ENCODE measurements around the gene BPIFB1. TPM values are rescaled to one million over a fixed set of nuclear protein-coding genes. Genes with fewer than 3 reads are reported as not detected.
A peak's percentile ranks its signal among the peaks of the same experiment; 100 is the strongest.

BPIFB1 gene
- total RNA-seq, 1 donor from 2014 or later: not detected

DNA sequence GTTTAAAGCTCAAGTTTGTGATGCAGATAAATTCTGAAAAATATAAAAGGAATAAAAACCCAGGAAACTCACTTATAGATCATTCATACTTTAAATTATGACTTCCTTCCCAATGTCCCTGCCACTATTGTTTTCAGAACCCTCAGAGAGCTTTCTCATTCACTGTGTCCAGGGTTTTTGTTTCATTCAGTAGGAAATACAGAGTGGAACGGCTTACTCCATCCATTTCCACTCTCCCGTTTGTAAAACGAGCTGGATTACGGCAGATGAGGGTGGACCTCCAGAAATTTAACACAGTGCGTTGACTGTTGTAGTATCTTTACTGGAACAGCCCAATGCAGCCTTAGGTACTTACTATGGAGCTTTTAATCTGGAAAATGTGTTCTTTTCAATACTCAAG lies 23.6 kb upstream of the BPIFB1 start:
- no peaks in the 10 kb centered on the region for H3K27me3 Mint-ChIP-seq (ENCODE audit: insufficient read depth, low read depth)
- H3K27ac Mint-ChIP-seq: no peak overlapping the region
- Histone ChIP-seq H3K27me3 (no peaks in the 10 kb centered on the region), H4K20me1 (ENCODE audit: low read depth) (no peaks in the 10 kb centered on the region), H3K36me3 (no peaks in the 10 kb centered on the region), H3K4me2 (no peak overlapping the region), H3F3A (ENCODE audit: low read depth) (no peaks in the 10 kb centered on the region), H3K79me2 (ENCODE audit: low read depth) (no peaks in the 10 kb centered on the region), H3K27ac (no peak overlapping the region), H3K4me1 (no peaks in the 10 kb centered on the region), H2AFZ (replicated peaks) (no peak overlapping the region), H3K4me3 (no peak overlapping the region), H3K9me3 (ENCODE audit: low read depth) (no peaks in the 10 kb centered on the region), H3K9ac (no peak overlapping the region)
- TF ChIP-seq, protein P1, sequence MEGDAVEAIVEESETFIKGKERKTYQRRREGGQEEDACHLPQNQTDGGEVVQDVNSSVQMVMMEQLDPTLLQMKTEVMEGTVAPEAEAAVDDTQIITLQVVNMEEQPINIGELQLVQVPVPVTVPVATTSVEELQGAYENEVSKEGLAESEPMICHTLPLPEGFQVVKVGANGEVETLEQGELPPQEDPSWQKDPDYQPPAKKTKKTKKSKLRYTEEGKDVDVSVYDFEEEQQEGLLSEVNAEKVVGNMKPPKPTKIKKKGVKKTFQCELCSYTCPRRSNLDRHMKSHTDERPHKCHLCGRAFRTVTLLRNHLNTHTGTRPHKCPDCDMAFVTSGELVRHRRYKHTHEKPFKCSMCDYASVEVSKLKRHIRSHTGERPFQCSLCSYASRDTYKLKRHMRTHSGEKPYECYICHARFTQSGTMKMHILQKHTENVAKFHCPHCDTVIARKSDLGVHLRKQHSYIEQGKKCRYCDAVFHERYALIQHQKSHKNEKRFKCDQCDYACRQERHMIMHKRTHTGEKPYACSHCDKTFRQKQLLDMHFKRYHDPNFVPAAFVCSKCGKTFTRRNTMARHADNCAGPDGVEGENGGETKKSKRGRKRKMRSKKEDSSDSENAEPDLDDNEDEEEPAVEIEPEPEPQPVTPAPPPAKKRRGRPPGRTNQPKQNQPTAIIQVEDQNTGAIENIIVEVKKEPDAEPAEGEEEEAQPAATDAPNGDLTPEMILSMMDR (IDR thresholded peaks at IDR 0.05): no peak
- TF ChIP-seq EZH2phosphoT487 (IDR thresholded peaks at IDR 0.05) (no peak), EZH2 (IDR thresholded peaks at IDR 0.05) (no peak)
- DNase-seq (ENCODE audit: low spot score): no peak
- H3K36me3 Mint-ChIP-seq: no peaks in the 10 kb centered on the region
- no peaks in the 10 kb centered on the region for H3K4me1 Mint-ChIP-seq
- H3K4me3 Mint-ChIP-seq: no peak overlapping the region
- H3K9me3 Mint-ChIP-seq: no peaks in the 10 kb centered on the region

DNA sequence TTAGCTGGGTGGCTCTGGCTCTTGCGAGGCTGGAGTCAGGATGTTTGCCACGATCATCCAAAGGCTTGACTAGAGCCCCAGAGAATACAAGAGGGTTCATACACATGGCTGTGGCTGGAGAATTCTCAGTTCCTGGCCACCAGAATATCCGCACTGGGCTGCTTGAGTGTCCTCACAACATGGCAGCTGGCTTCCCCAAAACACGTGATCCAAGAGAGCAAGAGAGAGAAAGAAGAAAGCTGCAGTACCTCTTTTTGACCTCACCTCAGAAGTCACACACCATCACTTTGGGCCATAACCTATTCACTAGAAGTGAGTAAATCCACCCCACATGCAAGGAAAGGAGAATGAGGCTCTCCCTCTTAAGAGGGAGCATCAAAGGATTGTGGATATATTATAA lies 21.5 kb upstream of the BPIFB1 start:
- Mint-ChIP-seq H3K4me3 (no peak overlapping the region), H3K27me3 (ENCODE audit: insufficient read depth, low read depth) (peaks cover 2% of the 10 kb centered on the region), H3K27ac (no peak overlapping the region), H3K36me3 (no peaks in the 10 kb centered on the region), H3K9me3 (no peaks in the 10 kb centered on the region), H3K4me1 (no peaks in the 10 kb centered on the region)
- H4K20me1 ChIP-seq (ENCODE audit: low read depth): no peaks in the 10 kb centered on the region
- no peak overlapping the region for H3K4me2 ChIP-seq
- no peaks in the 10 kb centered on the region for H3K4me1 ChIP-seq
- TF ChIP-seq EZH2 (IDR thresholded peaks at IDR 0.05) (no peak), EZH2phosphoT487 (IDR thresholded peaks at IDR 0.05) (no peak)
- TF ChIP-seq, protein P1 (IDR thresholded peaks at IDR 0.05): no peak
- no peak overlapping the region for H3K27ac ChIP-seq
- no peaks in the 10 kb centered on the region for H3K27me3 ChIP-seq
- H3K79me2 ChIP-seq (ENCODE audit: low read depth): no peaks in the 10 kb centered on the region
- no peak overlapping the region for H3K4me3 ChIP-seq
- no peaks in the 10 kb centered on the region for H3K36me3 ChIP-seq
- no peak for DNase-seq (ENCODE audit: low spot score)
- no peaks in the 10 kb centered on the region for H3K9me3 ChIP-seq (ENCODE audit: low read depth)
- no peak overlapping the region for H2AFZ ChIP-seq (replicated peaks)
- H3K9ac ChIP-seq: no peak overlapping the region
- no peaks in the 10 kb centered on the region for H3F3A ChIP-seq (ENCODE audit: low read depth)

GRCh38 chr20:33262658-33263065 lies 20.4 kb upstream of the BPIFB1 start:
- TF ChIP-seq EZH2 (IDR thresholded peaks at IDR 0.05): no peak
- TF ChIP-seq, protein P1 (IDR thresholded peaks at IDR 0.05): peak; percentile 82
- TF ChIP-seq EZH2phosphoT487 (IDR thresholded peaks at IDR 0.05): no peak
- H3K9ac ChIP-seq: no peak overlapping the region
- Mint-ChIP-seq H3K27ac (no peak overlapping the region), H3K4me3 (no peak overlapping the region), H3K9me3 (no peaks in the 10 kb centered on the region), H3K27me3 (ENCODE audit: insufficient read depth, low read depth) (peaks cover 2% of the 10 kb centered on the region), H3K36me3 (no peaks in the 10 kb centered on the region), H3K4me1 (no peaks in the 10 kb centered on the region)
- H3K4me3 ChIP-seq: no peak overlapping the region
- H3K9me3 ChIP-seq (ENCODE audit: low read depth): no peaks in the 10 kb centered on the region
- no peak overlapping the region for H3K4me2 ChIP-seq
- no peaks in the 10 kb centered on the region for H3K79me2 ChIP-seq (ENCODE audit: low read depth)
- H4K20me1 ChIP-seq (ENCODE audit: low read depth): no peaks in the 10 kb centered on the region
- no peaks in the 10 kb centered on the region for H3F3A ChIP-seq (ENCODE audit: low read depth)
- no peaks in the 10 kb centered on the region for H3K27me3 ChIP-seq
- DNase-seq (ENCODE audit: low spot score): peak; percentile 86
- H3K4me1 ChIP-seq: no peaks in the 10 kb centered on the region
- peak overlapping the region; percentile 9 for H2AFZ ChIP-seq (replicated peaks)
- H3K27ac ChIP-seq: no peak overlapping the region
- H3K36me3 ChIP-seq: no peaks in the 10 kb centered on the region

Data from neural progenitor cell (in vitro differentiated cells).